GM21367 (cell line): ENCODE data around the gene DPP3.

Source experiments
- ATAC-seq: cut with Tn5 transposase; IDR thresholded peaks from one replicate; pipeline ENCODE4 v1.9.1; 2021; ENCODE audit not compliant: unreplicated experiment

DPP3 gene

DNA sequence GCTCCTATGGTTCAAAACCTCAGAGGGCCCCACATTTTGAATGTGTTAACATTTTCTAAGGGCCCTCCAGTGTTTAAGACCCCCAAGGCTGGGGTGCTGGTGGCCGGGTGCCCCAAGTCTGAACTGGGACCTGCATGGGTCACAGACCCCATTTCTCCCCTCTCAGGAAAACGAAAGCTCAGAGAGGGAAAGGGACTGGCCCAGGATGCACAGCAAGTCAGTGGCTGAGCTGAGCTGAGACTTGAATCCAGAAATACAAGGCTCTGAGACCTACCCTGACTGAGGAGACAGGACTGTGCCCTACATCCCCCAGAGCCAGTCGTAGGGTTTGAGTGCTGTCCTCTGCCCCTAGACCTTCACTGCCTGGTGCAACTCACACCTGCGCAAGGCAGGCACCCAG lies 70.7 kb downstream of the DPP3 start:
- ATAC-seq, result no peak

DNA sequence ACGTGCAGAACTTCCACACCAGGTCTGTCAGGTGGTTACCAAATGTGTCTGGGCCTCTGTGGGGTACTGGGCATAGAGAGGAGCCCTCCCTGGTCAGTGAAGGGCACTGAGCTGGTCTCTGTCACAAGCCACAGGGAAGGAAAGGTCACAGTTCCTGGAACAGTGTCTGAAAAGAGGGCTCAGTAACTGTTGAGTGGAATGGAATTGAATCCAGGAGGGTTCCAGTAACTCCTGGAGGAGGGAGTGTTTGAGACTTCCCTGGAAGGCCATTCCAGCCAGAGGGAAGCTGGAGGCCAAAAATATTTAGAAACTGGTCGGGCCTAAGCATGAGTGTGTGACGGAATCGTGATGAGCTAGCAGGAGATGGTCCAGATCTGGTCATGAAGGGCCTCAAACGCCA lies 74.4 kb downstream of the DPP3 start:
- no peak for ATAC-seq

DNA sequence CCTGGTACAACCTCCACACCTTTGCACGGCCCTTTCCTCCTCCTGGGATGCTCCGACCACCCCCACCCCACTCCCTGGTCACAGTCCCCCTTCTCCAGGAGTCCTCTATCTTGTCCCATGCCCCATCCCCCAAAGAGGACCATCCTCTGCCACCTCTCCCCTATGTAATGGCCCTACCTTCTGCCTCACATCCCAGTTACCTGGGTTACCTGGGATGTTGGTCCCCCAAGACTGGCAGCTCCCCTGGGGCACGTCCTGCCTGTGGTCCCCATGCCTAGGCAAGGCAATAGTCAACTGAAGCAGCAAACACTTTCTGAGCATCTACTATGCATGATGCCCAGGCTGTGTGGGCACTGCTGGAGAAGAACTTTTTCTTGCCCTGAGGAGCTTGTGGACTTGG lies 75.2 kb downstream of the DPP3 start:
- ATAC-seq, result no peak

DNA sequence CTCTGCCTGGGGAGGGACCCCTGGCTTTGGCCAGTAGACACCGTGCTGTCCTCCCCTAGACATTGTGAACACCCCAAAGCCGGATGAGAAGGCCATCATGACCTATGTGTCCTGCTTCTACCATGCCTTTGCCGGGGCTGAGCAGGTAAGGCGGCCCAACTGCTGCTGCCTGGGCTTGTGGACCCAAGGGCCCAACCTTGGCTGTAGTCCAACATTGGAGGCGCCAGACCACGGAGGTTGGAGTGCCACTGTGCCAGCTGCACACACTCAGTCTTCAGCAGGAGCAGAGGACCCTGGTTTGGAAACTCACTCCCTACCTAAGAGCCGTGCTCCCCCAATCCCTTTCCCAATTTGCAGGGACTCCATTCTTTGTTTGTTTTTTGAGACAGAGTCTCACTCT lies 75.9 kb downstream of the DPP3 start:
- no peak for ATAC-seq

DNA sequence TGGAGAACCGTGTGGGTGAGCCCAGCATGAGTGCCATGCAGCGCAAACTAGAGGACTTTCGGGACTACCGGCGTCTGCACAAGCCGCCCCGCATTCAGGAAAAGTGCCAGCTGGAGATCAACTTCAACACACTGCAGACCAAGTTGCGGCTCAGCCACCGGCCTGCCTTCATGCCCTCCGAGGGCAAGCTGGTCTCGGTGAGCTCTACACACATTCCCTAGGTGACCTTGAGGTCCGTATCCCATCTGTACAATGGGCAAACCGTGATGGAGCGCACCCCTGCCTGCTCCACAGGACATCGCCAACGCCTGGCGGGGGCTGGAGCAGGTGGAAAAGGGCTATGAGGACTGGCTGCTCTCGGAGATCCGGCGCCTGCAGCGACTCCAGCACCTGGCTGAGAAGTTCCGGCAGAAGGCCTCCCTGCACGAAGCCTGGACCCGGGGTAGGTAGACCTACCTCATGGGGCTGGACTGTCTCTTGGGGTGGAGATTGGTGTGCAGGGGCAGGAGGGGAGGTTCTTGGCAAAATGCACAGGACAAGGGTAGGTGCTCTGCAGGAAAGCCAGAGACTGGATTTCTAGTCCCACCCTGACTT lies 77.6 kb downstream of the DPP3 start:
- ATAC-seq, result no peak
